ENCODE data around the gene ACACA. TPM values are rescaled to one million over a fixed set of nuclear protein-coding genes. Genes with fewer than 3 reads are reported as not detected.
A peak's percentile ranks its signal among the peaks of the same experiment; 100 is the strongest.

Gene ACACA
- total RNA-seq, 1 donor: 89.4 TPM

- DNase-seq (ENCODE audit: low read depth): no peak
- H3K4me3 ChIP-seq (ENCODE audit: low read depth, low read length): no peak overlapping the region
- TF ChIP-seq, protein P1, sequence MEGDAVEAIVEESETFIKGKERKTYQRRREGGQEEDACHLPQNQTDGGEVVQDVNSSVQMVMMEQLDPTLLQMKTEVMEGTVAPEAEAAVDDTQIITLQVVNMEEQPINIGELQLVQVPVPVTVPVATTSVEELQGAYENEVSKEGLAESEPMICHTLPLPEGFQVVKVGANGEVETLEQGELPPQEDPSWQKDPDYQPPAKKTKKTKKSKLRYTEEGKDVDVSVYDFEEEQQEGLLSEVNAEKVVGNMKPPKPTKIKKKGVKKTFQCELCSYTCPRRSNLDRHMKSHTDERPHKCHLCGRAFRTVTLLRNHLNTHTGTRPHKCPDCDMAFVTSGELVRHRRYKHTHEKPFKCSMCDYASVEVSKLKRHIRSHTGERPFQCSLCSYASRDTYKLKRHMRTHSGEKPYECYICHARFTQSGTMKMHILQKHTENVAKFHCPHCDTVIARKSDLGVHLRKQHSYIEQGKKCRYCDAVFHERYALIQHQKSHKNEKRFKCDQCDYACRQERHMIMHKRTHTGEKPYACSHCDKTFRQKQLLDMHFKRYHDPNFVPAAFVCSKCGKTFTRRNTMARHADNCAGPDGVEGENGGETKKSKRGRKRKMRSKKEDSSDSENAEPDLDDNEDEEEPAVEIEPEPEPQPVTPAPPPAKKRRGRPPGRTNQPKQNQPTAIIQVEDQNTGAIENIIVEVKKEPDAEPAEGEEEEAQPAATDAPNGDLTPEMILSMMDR (IDR thresholded peaks at IDR 0.05; ENCODE audit: insufficient read depth, low read depth, low read length): no peak
These were observed 281.8 kb downstream of the ACACA start for GRCh38 chr17:37124821-37125173.

DNA sequence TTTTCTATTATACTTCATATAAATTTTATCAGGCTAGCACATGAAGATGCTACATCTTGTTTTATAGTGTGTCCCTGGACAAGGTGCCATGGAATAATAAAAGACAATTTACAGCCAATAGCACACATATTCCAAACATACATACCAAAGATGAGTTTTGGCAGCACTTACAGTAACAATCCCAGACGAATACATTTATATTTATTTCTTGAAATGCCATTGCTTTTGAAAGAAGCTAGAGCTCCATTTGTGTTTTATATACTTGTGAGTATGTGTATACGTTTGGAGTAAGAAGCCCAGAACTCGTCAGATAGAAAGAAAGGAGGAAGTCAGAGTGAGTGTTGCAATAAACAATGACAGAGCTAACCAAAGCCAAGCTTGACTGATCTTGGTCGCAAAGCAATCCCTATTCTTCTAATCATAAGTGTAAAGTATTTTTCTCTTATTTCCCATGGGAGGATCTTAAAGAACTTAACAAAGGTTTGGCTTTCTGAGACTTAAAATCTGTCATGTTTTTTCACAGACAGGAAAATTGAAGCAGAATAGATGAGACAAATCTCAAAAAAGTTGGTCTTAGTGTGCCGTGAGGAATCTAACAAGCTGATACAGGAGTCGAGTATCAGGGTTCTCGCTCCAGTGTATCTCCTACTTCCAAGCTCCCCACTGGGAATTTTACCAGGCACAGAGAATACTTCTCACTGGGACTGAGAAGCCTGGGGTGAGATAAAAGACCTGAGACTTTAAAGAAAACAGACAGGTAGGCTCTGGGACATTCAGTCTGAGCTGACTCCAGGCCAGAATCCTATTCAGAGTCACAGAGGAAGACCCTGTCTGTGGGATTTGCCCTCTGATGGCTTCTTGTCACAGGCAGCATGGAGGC, 282.5 kb downstream of the ACACA start:
- TF ChIP-seq, protein P1 (IDR thresholded peaks at IDR 0.05; ENCODE audit: insufficient read depth, low read depth, low read length): no peak
- peak; percentile 43 for DNase-seq (ENCODE audit: low read depth)
- H3K4me3 ChIP-seq (ENCODE audit: low read depth, low read length): no peak overlapping the region

DNA sequence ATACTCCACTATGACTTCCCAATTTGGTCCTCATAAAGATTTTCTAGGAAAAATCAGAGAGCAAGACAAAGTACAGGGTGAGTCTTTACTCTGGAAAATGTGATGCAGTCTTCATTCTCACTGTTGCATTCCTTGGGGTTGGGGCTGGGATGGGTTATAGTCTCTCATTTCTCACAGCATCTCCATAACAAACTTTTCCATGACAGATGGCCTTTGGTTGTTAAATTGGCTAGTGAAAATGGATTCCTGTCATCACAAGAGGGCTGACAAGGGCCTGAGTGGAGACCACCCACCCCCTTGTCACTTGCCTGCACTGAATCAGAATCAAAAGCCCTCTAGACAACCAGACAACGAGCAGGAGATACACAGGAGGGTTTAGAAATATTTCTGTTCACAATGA, 283.2 kb downstream of the ACACA start:
- TF ChIP-seq, protein P1 (IDR thresholded peaks at IDR 0.05; ENCODE audit: insufficient read depth, low read depth, low read length): no peak
- no peak for DNase-seq (ENCODE audit: low read depth)
- no peak overlapping the region for H3K4me3 ChIP-seq (ENCODE audit: low read depth, low read length)

GRCh38 chr17:37121616-37122015, 285.0 kb downstream of the ACACA start:
- no peak for DNase-seq (ENCODE audit: low read depth)
- TF ChIP-seq, protein P1 (IDR thresholded peaks at IDR 0.05; ENCODE audit: insufficient read depth, low read depth, low read length): no peak
- no peak overlapping the region for H3K4me3 ChIP-seq (ENCODE audit: low read depth, low read length)

GRCh38 chr17:37118366-37119137, 288.1 kb downstream of the ACACA start:
- no peak overlapping the region for H3K4me3 ChIP-seq (ENCODE audit: low read depth, low read length)
- no peak for DNase-seq (ENCODE audit: low read depth)
- TF ChIP-seq, protein P1 (IDR thresholded peaks at IDR 0.05; ENCODE audit: insufficient read depth, low read depth, low read length): no peak

GRCh38 chr17:37117373-37118142, 289.1 kb downstream of the ACACA start:
- no peak overlapping the region for H3K4me3 ChIP-seq (ENCODE audit: low read depth, low read length)
- no peak for DNase-seq (ENCODE audit: low read depth)
- TF ChIP-seq, protein P1 (IDR thresholded peaks at IDR 0.05; ENCODE audit: insufficient read depth, low read depth, low read length): no peak

All from fibroblast of villous mesenchyme (primary cell).